SH-SY5Y (cell line): ENCODE results near the gene SPTY2D1.

ENCODE experiments used
- GATA2 ChIP-seq: IDR thresholded peaks from 2 replicates; pipeline ENCODE4 v1.6.1; 2011; ENCODE audit warnings: mild to moderate bottlenecking, low read depth, low read length
- GATA3 ChIP-seq: IDR thresholded peaks from 2 replicates; pipeline ENCODE4 v1.6.1; 2011; ENCODE audit warnings: low read depth, mild to moderate bottlenecking, low read length, moderate library complexity

DNA sequence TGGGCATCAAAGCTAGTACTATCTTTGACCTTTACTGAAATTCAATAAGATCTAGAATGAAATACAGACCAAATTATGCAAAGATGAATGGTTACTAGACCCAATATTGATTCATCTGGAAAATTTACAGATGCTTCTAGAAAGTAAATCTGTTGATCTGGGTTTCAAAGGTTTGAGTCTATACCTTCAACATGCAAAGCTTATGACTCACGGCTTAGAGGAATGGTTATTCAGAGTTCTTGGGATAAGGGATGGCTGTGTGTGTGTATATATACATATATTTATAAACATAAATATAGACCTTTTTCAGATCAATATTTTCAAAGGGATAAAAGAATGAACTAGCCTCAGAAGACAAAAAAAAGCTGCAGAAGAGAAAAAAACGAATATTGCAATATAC, 1.3 kb downstream of the SPTY2D1 start:
- no peak for TF ChIP-seq GATA2
- no peak for TF ChIP-seq GATA3
